GM12872 (cell line): Measurements from ENCODE around the gene ADCY9.

Experiments used
- TF ChIP-seq, protein P1 (sequence below): IDR thresholded peaks from 3 replicates; pipeline ENCODE4 v1.5.1; 2011; ENCODE audit warnings: low read depth, mild to moderate bottlenecking, low read length, moderate library complexity; ENCODE audit not compliant: insufficient read depth

Gene ADCY9

DNA sequence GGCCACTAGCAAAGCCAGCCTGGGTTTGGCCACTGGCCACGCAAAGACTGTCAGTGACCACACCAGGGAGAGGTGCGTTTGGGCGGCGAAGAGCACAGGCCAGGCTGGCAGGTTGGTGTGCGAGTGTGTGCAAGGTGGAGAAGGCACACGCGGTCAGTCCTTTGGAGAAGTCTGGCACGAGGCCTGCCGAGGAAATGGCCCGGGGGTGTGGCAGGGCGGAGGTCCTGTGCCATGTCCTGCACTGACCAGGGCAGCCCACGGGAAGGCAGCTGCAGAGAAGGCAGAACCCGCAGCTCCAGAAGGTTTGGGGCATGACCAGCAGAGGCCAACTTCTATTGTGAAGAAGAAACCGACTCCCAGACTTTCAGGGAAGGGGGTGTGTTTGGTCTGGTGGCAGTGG is 90.8 kb downstream of the ADCY9 start:
- TF ChIP-seq, protein P1, sequence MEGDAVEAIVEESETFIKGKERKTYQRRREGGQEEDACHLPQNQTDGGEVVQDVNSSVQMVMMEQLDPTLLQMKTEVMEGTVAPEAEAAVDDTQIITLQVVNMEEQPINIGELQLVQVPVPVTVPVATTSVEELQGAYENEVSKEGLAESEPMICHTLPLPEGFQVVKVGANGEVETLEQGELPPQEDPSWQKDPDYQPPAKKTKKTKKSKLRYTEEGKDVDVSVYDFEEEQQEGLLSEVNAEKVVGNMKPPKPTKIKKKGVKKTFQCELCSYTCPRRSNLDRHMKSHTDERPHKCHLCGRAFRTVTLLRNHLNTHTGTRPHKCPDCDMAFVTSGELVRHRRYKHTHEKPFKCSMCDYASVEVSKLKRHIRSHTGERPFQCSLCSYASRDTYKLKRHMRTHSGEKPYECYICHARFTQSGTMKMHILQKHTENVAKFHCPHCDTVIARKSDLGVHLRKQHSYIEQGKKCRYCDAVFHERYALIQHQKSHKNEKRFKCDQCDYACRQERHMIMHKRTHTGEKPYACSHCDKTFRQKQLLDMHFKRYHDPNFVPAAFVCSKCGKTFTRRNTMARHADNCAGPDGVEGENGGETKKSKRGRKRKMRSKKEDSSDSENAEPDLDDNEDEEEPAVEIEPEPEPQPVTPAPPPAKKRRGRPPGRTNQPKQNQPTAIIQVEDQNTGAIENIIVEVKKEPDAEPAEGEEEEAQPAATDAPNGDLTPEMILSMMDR = no peak

DNA sequence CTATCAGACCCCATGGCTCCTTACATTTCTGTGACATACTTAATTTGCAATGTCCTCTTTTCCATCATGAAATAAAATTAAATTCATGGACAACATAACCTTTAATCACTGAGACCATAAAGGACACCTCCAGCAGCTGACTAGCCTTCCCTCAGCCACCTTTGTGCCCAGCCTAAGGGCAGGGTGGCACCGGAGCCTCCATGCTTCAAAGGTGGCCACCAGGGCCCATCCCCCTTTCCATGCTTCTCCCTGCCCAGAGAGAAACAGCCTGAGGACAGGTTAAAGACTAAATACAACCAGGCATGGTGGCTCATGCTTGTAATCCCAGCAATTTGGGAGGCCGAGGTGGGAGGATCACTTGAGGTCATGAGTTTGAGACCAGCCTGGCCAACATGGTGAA is 94.3 kb downstream of the ADCY9 start:
- TF ChIP-seq, protein P1 = no peak

GRCh38 chr16:4021070-4021779 is 95.0 kb downstream of the ADCY9 start:
- TF ChIP-seq, protein P1 = no peak

GRCh38 chr16:4019371-4019791 is 96.9 kb downstream of the ADCY9 start:
- TF ChIP-seq, protein P1 = no peak

- TF ChIP-seq, protein P1 = no peak
Observed at GRCh38 chr16:4018391-4018790, 97.9 kb downstream of the ADCY9 start.

DNA sequence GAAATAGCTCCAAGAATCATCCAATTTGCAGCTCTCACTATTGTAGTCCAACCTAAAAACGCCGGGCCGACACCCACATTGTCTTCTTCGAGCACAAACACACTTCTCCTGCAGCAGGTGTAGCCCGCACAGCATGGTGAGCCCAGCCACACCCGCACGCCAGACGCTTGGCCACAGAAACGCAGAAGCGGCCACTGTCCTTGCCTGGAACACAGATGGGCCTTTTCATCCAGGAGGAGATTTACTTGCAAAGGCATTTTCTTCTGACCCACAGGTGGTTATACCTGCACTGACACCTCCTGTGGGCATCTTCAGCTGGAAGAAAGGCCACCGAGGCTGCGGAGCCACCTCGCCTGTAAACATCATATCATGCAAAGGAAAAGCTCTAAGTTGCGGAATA is 98.4 kb downstream of the ADCY9 start:
- TF ChIP-seq, protein P1 = no peak

- TF ChIP-seq, protein P1 = no peak
Observed at GRCh38 chr16:4016658-4017057, 99.6 kb downstream of the ADCY9 start.
